ENCODE data around the gene SETDB2. TPM values are rescaled to one million over a fixed set of nuclear protein-coding genes. Genes with fewer than 3 reads are reported as not detected.
A peak's percentile ranks its signal among the peaks of the same experiment; 100 is the strongest.

The SETDB2 gene
- total and polyA plus RNA-seq, 10 of the 15 experiments (the other 5 are each of a cell fraction or from before 2014, with no cell fraction given) = 1.2 to 10.0 (median 7.4) TPM

DNA sequence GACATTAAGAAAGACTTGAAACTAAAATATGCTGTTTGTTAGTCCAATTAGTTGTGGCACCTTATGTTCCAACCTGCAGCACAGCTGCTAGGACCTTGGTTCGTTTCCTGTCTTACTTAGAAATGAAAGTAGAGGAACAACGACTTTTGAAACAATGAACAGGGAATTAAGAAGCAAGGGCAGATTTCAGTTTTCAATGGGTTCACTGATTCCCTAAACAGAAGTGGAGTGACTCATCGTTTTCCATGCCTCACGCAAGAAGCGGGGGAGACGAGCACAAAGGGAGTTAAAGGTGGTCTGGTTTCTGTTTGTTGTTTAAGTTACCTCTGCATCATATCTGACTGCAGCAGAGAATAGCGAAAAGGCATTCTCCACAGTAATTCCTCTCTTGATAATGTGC lies 96.5 kb downstream of the SETDB2 start:
- H3K27me3 ChIP-seq (replicated peaks in 1 of 2; ENCODE audit: control insufficient read depth in 2 of 2, insufficient read depth in 2 of 2, low read length in 1 of 2) = no peaks in the 10 kb centered on the region
- peaks cover 7% of the 10 kb centered on the region for H3K4me1 ChIP-seq (ENCODE audit: control insufficient read depth, insufficient read depth, low read length)
- peak overlapping the region; percentile 42; the same call in 1 of the 2 replicates for H3K4me3 ChIP-seq
- H3K79me2 ChIP-seq (ENCODE audit: control insufficient read depth, insufficient read depth, low read length) = no peaks in the 10 kb centered on the region
- no peaks in the 10 kb centered on the region for H4K20me1 ChIP-seq (ENCODE audit: control insufficient read depth, insufficient read depth)
- H3K27ac ChIP-seq (ENCODE audit: control insufficient read depth, insufficient read depth) = peak overlapping the region; percentile 47
- ATAC-seq (peak; percentile 68), DNase-seq (ENCODE audit: low read depth, low spot score) (peak; percentile 23), FAIRE-seq (peak; percentile 93)
- CTCF ChIA-PET = interaction anchor here (1.0 to 1.2 kb wide), 2 partner anchors 12 to 21 kb away, joined by 3 read pairs; no protein-coding TSS in a partner anchor
- intact Hi-C loops (cut with micrococcal nuclease; ENCODE audit: unreplicated experiment) = no loop called here
- RAD21 ChIA-PET (ENCODE audit: unreplicated experiment) = no interaction called here
- POLR2A ChIA-PET = interaction anchor here (1.4 kb wide), 1 partner anchor 97 kb away, joined by 5 read pairs; the partner anchor contains the start of genes CAB39L and SETDB2
- H3K9me3 ChIP-seq (replicated peaks; ENCODE audit: control insufficient read depth, insufficient read depth, low read length) = no peaks in the 10 kb centered on the region
- in situ Hi-C loops (cut with MboI) = no loop called here
- SMC1A ChIA-PET (ENCODE audit: uncharacterized antibody, unreplicated experiment) = interaction anchor here (0.6 to 1.5 kb wide), 6 partner anchors 10 to 127 kb away, joined by 3 to 6 read pairs (median 3); no protein-coding TSS in a partner anchor
- 42% methylated on average over 7 of the region's 7 CpGs for WGBS (ENCODE audit: insufficient coverage, insufficient replicate concordance, low lambda C conversion rate, missing lambda C conversion rate)
- BruUV-seq (replicated peaks) = no TSS peak
- TF ChIP-seq EED (IDR thresholded peaks at IDR 0.05; ENCODE audit: low read depth) (0 out of 2 replicates have a peak, but pooled peaks have one; percentile 30), HDAC2 (IDR thresholded peaks at IDR 0.05) (no peak), SMARCA5 (IDR thresholded peaks at IDR 0.05) (no peak), IKZF2 (IDR thresholded peaks at IDR 0.05) (peak in 1 of 2 experiments; percentile 41; a peak in 1 of 4 replicates)
- TF ChIP-seq, protein P1, sequence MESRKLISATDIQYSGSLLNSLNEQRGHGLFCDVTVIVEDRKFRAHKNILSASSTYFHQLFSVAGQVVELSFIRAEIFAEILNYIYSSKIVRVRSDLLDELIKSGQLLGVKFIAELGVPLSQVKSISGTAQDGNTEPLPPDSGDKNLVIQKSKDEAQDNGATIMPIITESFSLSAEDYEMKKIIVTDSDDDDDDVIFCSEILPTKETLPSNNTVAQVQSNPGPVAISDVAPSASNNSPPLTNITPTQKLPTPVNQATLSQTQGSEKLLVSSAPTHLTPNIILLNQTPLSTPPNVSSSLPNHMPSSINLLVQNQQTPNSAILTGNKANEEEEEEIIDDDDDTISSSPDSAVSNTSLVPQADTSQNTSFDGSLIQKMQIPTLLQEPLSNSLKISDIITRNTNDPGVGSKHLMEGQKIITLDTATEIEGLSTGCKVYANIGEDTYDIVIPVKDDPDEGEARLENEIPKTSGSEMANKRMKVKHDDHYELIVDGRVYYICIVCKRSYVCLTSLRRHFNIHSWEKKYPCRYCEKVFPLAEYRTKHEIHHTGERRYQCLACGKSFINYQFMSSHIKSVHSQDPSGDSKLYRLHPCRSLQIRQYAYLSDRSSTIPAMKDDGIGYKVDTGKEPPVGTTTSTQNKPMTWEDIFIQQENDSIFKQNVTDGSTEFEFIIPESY (IDR thresholded peaks at IDR 0.05) = no peak
- peak overlapping the region; percentile 37 for H3K9ac ChIP-seq (ENCODE audit: control insufficient read depth, insufficient read depth, low read length)
- peaks cover 0 to 5% of the 10 kb centered on the region in 2 experiments; a peak in 3 of 4 replicates for H3K36me3 ChIP-seq (ENCODE audit: control insufficient read depth in 2 of 2, insufficient read depth in 2 of 2, low read length in 1 of 2)
- H3K4me2 ChIP-seq (ENCODE audit: control insufficient read depth, insufficient read depth) = peak overlapping the region; percentile 73
- H2AFZ ChIP-seq (ENCODE audit: control insufficient read depth, low read depth, low read length) = peak overlapping the region; percentile 91

DNA sequence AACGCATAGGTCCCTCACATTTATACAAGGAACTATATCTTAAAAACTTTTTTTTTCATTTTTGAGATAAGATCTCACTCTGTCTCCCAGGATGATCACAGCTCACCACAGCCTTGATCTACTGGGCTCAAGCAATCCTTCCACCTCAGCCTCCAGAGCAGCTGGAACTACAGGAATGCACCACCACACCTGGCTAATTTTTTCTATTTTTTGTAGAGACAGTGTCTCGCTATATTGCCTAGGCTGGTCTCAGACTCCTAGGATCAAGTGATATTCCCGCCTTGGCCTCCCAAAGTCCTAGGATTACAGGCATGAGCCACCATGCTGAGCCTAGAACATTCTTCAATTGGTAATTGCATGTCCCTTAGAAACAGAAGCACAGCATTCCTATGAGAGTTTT lies 99.6 kb downstream of the SETDB2 start:
- no peak for ATAC-seq
- no peaks in the 10 kb centered on the region for H3K27me3 ChIP-seq (replicated peaks in 1 of 2; ENCODE audit: control insufficient read depth in 2 of 2, insufficient read depth in 2 of 2, low read length in 1 of 2)
- in situ Hi-C loops (cut with MboI) = no loop called here
- no peak overlapping the region for H3K9ac ChIP-seq (ENCODE audit: control insufficient read depth, insufficient read depth, low read length)
- no peak for DNase-seq (ENCODE audit: low read depth, low spot score)
- BruUV-seq (replicated peaks) = no TSS peak
- H2AFZ ChIP-seq (ENCODE audit: control insufficient read depth, low read depth, low read length) = no peak overlapping the region
- SMC1A ChIA-PET (ENCODE audit: uncharacterized antibody, unreplicated experiment) = interaction anchor here (1.2 kb wide), 1 partner anchor 75 kb away, joined by 3 read pairs; no protein-coding TSS in a partner anchor
- no peaks in the 10 kb centered on the region for H3K9me3 ChIP-seq (replicated peaks; ENCODE audit: control insufficient read depth, insufficient read depth, low read length)
- intact Hi-C loops (cut with micrococcal nuclease; ENCODE audit: unreplicated experiment) = loop anchor here (2.0 kb wide), 1 partner anchor 15 kb away; no protein-coding TSS in a partner anchor
- H3K27ac ChIP-seq (ENCODE audit: control insufficient read depth, insufficient read depth) = no peak overlapping the region
- peaks cover 0 to 8% of the 10 kb centered on the region in 2 experiments; a peak in 3 of 4 replicates for H3K36me3 ChIP-seq (ENCODE audit: control insufficient read depth in 2 of 2, insufficient read depth in 2 of 2, low read length in 1 of 2)
- H4K20me1 ChIP-seq (ENCODE audit: control insufficient read depth, insufficient read depth) = no peaks in the 10 kb centered on the region
- peaks cover 7% of the 10 kb centered on the region for H3K4me1 ChIP-seq (ENCODE audit: control insufficient read depth, insufficient read depth, low read length)
- WGBS (ENCODE audit: insufficient coverage, insufficient replicate concordance, low lambda C conversion rate, missing lambda C conversion rate) = 98% methylated on average over 3 of the region's 3 CpGs
- RAD21 ChIA-PET (ENCODE audit: unreplicated experiment) = no interaction called here
- CTCF ChIA-PET = interaction anchor here (1.5 kb wide), 1 partner anchor 58 kb away, joined by 4 read pairs; no protein-coding TSS in a partner anchor
- no peak for FAIRE-seq
- POLR2A ChIA-PET = no interaction called here
- H3K79me2 ChIP-seq (ENCODE audit: control insufficient read depth, insufficient read depth, low read length) = no peaks in the 10 kb centered on the region
- H3K4me3 ChIP-seq = no peak overlapping the region
- H3K4me2 ChIP-seq (ENCODE audit: control insufficient read depth, insufficient read depth) = no peak overlapping the region
- TF ChIP-seq ATF2 (IDR thresholded peaks at IDR 0.05; ENCODE audit: low read length) (no peak), SIN3A (IDR thresholded peaks at IDR 0.05; ENCODE audit: low read depth, low read length) (no peak), PAX5 (IDR thresholded peaks at IDR 0.05; ENCODE audit: borderline replicate concordance, low read depth, low read length) (no peak), CREM (IDR thresholded peaks at IDR 0.05; ENCODE audit: low read depth) (no peak), SPI1 (IDR thresholded peaks at IDR 0.05; ENCODE audit: borderline replicate concordance, insufficient read depth, low read depth, low read length) (no peak), CHD1 (IDR thresholded peaks at IDR 0.05; ENCODE audit: low read depth, low read length) (no peak), TCF7 (IDR thresholded peaks at IDR 0.05; ENCODE audit: borderline replicate concordance) (no peak)
- TF ChIP-seq, protein P2, sequence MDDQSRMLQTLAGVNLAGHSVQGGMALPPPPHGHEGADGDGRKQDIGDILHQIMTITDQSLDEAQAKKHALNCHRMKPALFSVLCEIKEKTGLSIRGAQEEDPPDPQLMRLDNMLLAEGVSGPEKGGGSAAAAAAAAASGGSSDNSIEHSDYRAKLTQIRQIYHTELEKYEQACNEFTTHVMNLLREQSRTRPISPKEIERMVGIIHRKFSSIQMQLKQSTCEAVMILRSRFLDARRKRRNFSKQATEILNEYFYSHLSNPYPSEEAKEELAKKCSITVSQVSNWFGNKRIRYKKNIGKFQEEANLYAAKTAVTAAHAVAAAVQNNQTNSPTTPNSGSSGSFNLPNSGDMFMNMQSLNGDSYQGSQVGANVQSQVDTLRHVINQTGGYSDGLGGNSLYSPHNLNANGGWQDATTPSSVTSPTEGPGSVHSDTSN (IDR thresholded peaks at IDR 0.05; ENCODE audit: insufficient replicate concordance, low read depth, low read length) = no peak

Data from GM12878 (cell line).